GM18951 (cell line): ENCODE measurements around the gene SLC9A9.

Source experiments
- POLR2A ChIP-seq: IDR thresholded peaks from 4 replicates; pipeline ENCODE4 v1.6.1; 2011; ENCODE audit warnings: mild to moderate bottlenecking; ENCODE audit not compliant: insufficient read length, insufficient read depth; ENCODE audit errors: extremely low read depth
- in situ Hi-C: fragments of 300-500 bp; cut with MboI; formaldehyde crosslinking; loops from one replicate; pipeline ENCODE4 v1.12.0; 2022; ENCODE audit warnings: low sequenced_read_pairs, mixed read lengths, inconsistent platforms; ENCODE audit not compliant: unreplicated experiment

The SLC9A9 gene

GRCh38 chr3:143604402-143605185 is 243.7 kb downstream of the SLC9A9 start:
- no peak for TF ChIP-seq POLR2A
- in situ Hi-C loops = no loop called here

- in situ Hi-C loops = no loop called here
- TF ChIP-seq POLR2A = no peak
Observed at GRCh38 chr3:143603774-143604173, 244.5 kb downstream of the SLC9A9 start.

DNA sequence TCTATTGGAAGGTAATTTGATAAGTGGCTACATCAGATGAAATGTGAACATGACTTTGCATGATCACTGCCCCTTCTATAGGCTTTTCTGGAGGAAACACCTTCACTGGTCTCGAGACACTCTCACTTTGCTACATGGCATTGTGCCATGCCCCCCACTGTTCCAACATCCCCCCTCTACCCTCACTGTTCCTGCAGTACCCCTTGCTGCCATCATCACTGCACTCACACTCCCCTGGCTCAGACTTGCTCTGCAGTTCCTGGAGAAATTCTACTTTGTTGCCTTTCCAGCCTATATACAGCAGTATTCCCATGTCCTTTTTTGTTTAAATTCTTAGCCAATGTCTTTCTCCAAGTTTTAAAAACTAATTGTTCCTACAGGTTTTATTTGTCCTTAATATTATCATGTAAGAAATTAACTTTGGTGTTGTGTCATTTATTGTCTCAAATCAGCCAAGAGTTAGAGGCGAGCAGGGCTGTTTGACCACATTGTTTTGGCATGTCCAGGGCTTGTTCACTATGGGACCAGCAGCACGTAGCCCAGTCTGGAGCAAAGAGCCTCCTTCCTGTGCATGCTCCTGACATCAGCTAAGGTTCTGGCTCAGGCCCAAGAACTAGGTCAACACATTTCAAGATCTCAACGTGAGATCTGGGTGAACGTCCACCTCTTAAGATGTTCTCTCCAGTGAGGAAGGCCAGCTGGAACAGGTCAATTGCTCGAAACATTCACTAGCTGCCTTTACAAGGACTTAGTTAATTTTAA is 246.4 kb downstream of the SLC9A9 start:
- no peak for TF ChIP-seq POLR2A
- in situ Hi-C loops = no loop called here

DNA sequence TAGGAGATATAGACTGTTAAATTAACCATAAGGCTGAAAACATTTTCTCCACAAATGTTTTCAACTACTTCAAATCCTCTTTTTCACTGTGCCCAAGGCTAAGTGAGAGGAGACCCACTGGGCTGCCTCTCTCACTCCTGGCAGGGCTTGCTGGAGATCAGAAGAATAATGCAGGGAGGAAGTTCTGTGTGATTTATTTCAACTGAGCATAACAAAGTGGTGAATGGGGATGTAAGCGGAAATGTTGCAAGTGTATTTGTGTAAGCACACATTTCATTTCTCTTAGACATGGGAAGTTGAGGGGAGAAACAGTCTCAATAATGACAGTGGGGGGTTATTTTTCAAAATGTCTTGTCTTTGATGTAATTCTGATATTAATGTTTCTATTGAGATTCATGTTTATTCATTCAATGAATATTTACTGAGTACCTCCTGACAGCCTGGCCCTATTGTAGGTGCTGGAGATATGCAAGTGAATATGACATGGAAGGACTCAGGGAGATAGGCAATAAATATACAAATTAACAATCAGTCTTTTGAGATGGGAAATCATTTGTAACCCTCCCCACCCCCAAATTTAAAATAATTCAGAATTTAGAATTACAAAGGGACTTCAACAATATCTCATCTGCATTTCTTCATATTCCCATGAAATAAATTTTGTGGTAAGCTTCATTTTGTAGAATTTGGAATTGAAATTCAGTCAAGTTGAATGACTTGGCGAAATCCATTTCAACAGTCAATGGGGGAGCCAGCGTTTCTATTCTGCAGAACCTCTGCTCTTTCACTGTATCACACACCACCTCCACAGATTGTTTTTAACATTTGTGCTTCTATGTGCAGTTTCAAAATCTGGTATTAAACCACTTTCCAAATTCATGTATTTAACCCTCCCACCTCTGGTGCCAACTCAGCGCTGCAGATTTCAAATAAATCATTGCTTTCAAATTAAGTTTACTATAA is 247.2 kb downstream of the SLC9A9 start:
- in situ Hi-C loops = no loop called here
- TF ChIP-seq POLR2A = no peak

DNA sequence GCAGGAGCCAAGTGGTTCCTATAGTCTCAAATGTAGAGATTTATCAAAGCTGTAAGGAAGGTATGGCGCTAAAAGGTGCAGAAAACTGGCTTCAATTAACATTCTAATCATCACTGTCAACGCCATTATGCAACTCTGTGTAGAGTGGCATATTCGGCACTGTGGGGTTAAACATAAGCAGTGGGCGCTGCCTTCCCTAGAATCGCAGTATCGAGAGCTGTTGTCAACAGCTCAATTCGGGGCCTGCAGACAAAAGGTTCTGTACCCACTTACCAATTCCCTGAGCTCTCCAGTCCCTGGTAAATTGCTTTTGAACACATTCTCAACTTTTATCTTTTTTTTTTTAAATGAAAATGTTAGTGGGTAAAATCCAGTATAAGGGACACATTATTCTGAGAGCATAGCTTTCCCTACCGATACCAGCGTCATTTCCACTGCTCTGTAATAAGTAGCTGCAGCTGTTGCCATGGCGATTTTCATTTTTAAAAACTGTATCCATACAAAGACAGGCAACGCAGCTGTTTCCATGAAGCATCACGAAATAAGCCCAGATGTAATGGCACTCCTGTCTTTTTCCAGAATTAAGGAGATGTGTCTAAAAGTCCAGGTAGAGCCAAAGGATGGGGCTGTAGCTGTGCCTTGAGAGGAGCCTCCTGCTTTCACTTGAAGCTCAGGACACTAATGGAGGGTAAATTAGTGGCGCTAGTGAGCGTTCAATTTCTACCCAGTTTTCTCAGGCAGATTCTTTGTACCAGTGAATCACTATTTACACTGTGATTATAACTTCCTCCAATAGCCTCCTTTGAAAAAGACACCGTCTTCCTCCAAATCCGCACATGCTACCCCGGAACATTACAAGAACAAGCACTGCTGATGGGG is 250.3 kb downstream of the SLC9A9 start:
- in situ Hi-C loops = no loop called here
- no peak for TF ChIP-seq POLR2A

DNA sequence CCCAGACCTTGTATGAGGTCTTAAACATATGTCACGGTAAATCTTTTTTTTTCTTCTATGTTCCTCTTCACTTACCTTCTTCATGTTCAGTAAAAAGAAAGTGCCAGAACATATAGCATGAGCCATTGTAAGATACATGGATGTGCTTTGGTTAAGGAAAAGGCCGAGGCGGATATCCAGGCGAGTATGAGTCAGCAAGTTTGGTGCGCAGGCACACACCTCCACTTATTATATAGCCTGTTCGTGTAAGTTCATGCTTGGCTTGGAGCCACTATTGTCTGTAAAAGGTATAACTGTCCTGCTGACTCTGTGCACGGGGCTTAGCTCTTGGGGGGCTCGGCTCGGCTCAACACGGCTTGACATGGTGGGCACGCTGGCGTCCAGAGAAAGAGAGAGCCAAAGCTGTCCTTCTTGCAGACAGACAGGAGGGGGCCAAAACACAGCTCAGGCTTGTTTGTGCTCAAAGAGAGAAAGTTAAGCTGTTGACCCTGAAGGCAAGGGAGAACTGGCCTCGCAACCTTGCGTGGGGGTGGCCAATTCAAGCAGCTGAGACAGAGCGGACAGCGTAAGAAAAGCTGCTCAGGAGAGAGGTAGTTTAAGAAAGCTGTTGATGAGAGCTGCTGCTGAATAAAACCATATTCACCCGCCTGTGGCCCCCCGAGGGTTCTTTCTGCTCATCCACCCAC is 251.2 kb downstream of the SLC9A9 start:
- in situ Hi-C loops = no loop called here
- no peak for TF ChIP-seq POLR2A

DNA sequence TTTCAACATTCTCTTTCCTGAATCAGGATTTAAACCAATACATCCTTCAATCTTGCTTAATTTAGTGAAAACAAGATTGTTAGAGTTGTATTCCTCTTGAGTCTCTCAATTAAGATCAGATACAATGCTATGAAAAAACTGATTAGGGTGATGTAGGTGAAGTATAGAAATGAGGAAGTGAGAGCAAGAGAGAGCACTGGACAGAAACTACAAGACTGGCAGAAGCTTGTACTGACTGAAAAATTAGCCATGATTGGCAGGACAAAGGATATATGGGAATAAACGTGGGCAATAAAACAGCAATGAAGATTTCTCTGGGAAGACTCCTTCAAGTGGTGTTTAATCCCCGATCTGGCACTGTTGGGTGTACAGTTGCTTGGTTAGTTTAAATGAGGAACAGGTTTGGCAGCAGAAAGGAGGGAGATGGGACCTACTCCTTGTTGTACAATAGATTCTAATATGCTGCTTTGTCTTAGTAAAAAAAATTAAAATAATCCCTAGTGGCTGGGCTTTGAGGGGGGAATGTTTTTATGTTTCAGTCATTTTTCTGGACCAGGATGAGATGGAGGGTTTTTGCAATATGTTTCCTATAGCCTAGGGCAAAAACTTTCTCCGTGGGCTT is 252.7 kb downstream of the SLC9A9 start:
- TF ChIP-seq POLR2A = no peak
- in situ Hi-C loops = no loop called here

DNA sequence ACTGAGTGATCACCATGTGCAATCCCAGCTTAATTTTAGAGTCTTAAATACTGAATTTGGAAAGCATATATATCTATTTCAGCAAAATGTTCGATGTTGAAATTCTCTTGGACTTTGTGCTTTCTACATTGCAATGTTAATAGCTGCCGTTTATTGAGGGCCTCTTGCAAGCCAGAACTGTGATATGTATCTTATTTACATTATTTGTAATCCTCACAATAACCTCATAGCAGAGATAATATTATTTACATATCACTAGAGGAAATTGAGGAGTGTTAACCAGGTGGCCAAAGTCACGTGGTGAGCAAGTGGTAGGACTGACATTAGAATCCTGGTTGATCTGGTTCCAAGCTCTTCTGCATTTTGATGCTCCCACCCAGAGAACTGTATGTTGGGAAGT is 254.1 kb downstream of the SLC9A9 start:
- no peak for TF ChIP-seq POLR2A
- in situ Hi-C loops = no loop called here

DNA sequence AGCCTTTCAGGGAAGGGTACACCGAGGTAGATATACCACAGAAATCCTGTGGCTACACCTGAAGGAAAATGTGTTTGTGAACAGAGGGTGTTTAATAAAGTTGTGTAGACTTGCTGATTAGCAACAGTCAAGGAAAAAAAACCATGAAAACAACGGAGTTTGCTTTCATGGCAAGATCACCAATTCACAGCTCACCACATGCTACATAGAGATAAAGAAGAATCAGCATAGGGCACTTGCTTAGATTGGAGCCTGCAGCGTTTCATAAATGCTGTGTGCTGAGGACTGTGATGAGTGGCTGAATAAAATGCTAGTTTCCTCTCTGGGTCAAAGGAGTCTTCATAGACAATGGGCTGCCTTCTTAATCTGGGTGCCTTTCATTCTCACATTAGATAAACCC is 257.6 kb downstream of the SLC9A9 start:
- TF ChIP-seq POLR2A = no peak
- in situ Hi-C loops = no loop called here

DNA sequence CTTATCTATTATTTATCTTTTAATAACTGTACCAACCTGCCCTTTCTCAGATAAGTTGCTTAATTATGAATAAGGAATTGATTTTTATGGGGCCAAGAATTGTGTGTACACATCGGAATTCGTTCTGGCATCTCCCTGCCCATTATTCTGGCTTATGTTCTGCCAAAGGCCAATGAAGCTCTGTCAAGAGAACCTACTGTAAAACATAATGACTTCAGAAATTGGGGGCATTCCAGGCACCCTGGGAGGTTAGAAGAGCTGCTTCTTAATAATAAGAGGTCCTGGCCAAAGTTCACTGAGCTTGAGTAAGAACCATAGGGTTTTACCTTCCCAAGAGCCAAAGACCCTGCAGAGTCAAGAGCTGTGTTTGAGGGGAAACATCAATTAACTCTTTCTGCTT is 261.7 kb downstream of the SLC9A9 start:
- no peak for TF ChIP-seq POLR2A

DNA sequence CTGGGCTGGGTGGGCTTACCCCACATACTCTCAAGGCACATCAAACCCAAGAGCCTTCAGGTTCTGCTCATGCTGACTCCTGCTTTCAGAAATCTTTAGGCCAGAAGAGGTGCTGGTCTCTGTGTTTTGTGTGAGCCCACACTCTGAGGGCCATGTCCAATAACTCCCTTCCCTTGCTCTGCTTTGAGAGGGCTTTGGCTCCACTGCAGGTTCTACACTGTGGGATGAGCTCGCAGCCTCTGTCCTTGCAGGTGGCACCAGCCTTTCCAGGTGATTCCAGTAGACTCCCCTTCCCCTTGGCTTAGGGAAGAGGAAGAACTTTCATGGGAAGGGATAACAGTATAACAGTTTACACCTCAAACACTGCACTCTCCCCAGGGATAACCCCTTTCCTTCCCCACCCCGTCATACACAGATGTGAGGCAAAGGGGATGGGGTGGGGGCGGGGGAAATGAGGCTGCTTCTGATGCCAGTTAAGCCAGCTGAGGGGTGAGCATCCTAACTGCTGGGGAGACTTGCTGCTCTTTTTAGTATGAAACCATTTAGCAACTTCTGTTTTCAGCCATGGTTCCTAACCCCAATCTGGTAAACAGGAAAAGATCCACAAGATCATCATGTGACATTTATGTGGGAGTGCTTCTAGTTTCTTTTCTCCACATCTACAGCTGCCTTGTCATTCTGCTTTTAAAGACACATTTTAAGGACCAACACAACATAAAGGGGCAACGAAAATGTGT is 262.4 kb downstream of the SLC9A9 start:
- no peak for TF ChIP-seq POLR2A

More for the DNA sequence above, 261.7 kb downstream of the SLC9A9 start:
- in situ Hi-C loops = no loop called here

DNA sequence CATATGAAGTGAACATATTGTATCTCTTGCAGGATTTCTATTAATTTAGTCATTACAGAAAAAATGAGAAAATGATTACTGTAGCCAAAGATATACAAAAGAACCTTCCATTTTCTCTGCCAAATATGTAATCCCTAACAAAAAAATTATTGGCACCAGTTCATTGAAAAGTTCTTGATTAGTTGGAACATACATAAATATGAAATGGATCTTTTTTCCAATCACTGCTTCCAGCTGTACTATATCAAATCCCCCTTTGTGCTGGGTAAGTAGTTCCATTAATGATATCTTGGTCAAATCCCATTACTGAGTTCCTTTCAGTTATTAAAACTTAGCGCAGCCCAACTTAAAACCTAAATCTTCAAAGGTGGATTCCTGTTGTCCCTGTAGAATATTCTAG is 263.8 kb downstream of the SLC9A9 start:
- no peak for TF ChIP-seq POLR2A
- in situ Hi-C loops = no loop called here

More for the DNA sequence above, 262.4 kb downstream of the SLC9A9 start:
- in situ Hi-C loops = no loop called here
